CD4-positive, alpha-beta T cell treated with Interleukin-15 for 4 hours (primary cell): ENCODE results near the gene OR5K4.
"Not testable (repeated sequence)": the region's sequence is repeated elsewhere in the genome, so short reads cannot be mapped to it uniquely, and the experiment has no call there.

Source experiments
- DNase-seq: peaks from one replicate; pipeline ENCODE4 v3.0.0-alpha.2; 2020; ENCODE audit warnings: low spot score

OR5K4 gene

GRCh38 chr3:98371853-98372252, 18.2 kb downstream of the OR5K4 start:
- no peak for DNase-seq

- DNase-seq = no peak
Observed at GRCh38 chr3:98372445-98372844, 18.8 kb downstream of the OR5K4 start.

- DNase-seq = no peak
Observed at GRCh38 chr3:98376631-98377030, 23.0 kb downstream of the OR5K4 start.

GRCh38 chr3:98388147-98388546, 34.5 kb downstream of the OR5K4 start:
- DNase-seq = no peak

GRCh38 chr3:98390366-98390765, 36.7 kb downstream of the OR5K4 start, which contains the start of gene OR5K3:
TSS of gene OR5K3 (plus strand) at chr3:98390666. CDS start at chr3:98390666, 0 bp downstream.
- no peak for DNase-seq

- DNase-seq = no peak
Observed at GRCh38 chr3:98395101-98395500, 41.4 kb downstream of the OR5K4 start.

GRCh38 chr3:98396482-98396881, 42.8 kb downstream of the OR5K4 start:
- not testable (repeated sequence) for DNase-seq

- no peak for DNase-seq
Observed at GRCh38 chr3:98398513-98398912, 44.9 kb downstream of the OR5K4 start.

GRCh38 chr3:98402507-98402906, 48.9 kb downstream of the OR5K4 start:
- DNase-seq = no peak

- no peak for DNase-seq
Observed at GRCh38 chr3:98404010-98404409, 50.4 kb downstream of the OR5K4 start.
